WTC11 (cell line): ENCODE data around the gene ERCC6. TPM values are rescaled to one million over a fixed set of nuclear protein-coding genes. Genes with fewer than 3 reads are reported as not detected.

Experiments used
- ATAC-seq: fragments of 200-7000 bp; cut with Tn5 transposase; 2 replicates; pipeline ENCODE4 v1.10.0; 2021; ENCODE audit warnings: mild to moderate bottlenecking, moderate library complexity
- CTCF ChIA-PET: fragments of 300-600 bp; sonication (Branson Sonifier 250); formaldehyde crosslinking; loops from one replicate; lab custom pipeline; 2021; ENCODE audit warnings: antibody characterized with exemption; lab: Charles Lee
- POLR2A ChIA-PET: fragments of 350-600 bp; sonication (Branson Sonifier 250); formaldehyde crosslinking; loops from one replicate; lab custom pipeline; 2021; ENCODE audit warnings: antibody characterized with exemption; lab: Charles Lee
- DNase-seq: peaks from one replicate; pipeline ENCODE4 v3.0.0; 2021; ENCODE audit warnings: low spot score
- H3K27ac Mint-ChIP-seq: 2 replicates; pipeline ENCODE4 v1.8.0; 2021; ENCODE audit warnings: mixed read lengths
- H3K27me3 Mint-ChIP-seq: 2 replicates; pipeline ENCODE4 v1.8.0; 2021; ENCODE audit warnings: low read depth, mild to moderate bottlenecking, moderate library complexity, mixed read lengths
- H3K36me3 Mint-ChIP-seq: 2 replicates; pipeline ENCODE4 v1.8.0; 2021; ENCODE audit warnings: mixed read lengths
- H3K4me1 Mint-ChIP-seq: 2 replicates; pipeline ENCODE4 v1.8.0; 2022; ENCODE audit warnings: mixed read lengths
- H3K4me3 Mint-ChIP-seq: 2 replicates; pipeline ENCODE4 v1.8.0; 2021; ENCODE audit warnings: mild to moderate bottlenecking, moderate library complexity, mixed read lengths
- H3K9me3 Mint-ChIP-seq: 2 replicates; pipeline ENCODE4 v1.8.0; 2021; ENCODE audit warnings: mixed read lengths
- CREM ChIP-seq: sonication (generic); formaldehyde crosslinking; IDR thresholded peaks from 2 replicates; pipeline ENCODE4 v1.8.1; 2022; ENCODE audit warnings: mild to moderate bottlenecking, missing genetic modification reagents, moderate library complexity
- ELF4 ChIP-seq: sonication (generic); formaldehyde crosslinking; IDR thresholded peaks from 2 replicates; pipeline ENCODE4 v1.8.1; 2022; ENCODE audit warnings: low read depth, mild to moderate bottlenecking, moderate library complexity, missing genetic modification reagents
- FOXP1 ChIP-seq: sonication (generic); formaldehyde crosslinking; IDR thresholded peaks from 2 replicates; pipeline ENCODE4 v1.8.0; 2022; ENCODE audit warnings: missing genetic modification reagents, mild to moderate bottlenecking, moderate library complexity, borderline replicate concordance
- JAZF1 ChIP-seq: fragments of 250-450 bp; sonication (Bioruptor Pico); IDR thresholded peaks from 2 replicates; pipeline ENCODE4 v1.9.0; 2021; ENCODE audit warnings: moderate library complexity, mild to moderate bottlenecking, inconsistent platforms
- MYBL2 ChIP-seq: sonication (generic); formaldehyde crosslinking; IDR thresholded peaks from 2 replicates; pipeline ENCODE4 v1.8.1; 2023; ENCODE audit warnings: mild to moderate bottlenecking, moderate library complexity, missing genetic modification reagents
- SMAD4 ChIP-seq: sonication (generic); formaldehyde crosslinking; IDR thresholded peaks from 2 replicates; pipeline ENCODE4 v1.8.0; 2022; ENCODE audit warnings: mild to moderate bottlenecking, missing genetic modification reagents
- SP1 ChIP-seq: sonication (generic); formaldehyde crosslinking; conservative IDR thresholded peaks from 2 replicates; pipeline ENCODE4 v1.8.1; 2022; ENCODE audit warnings: missing genetic modification reagents
- ZNF219 ChIP-seq: sonication (generic); formaldehyde crosslinking; IDR thresholded peaks from 2 replicates; pipeline ENCODE4 v1.8.0; 2023; ENCODE audit warnings: missing genetic modification reagents, mild to moderate bottlenecking, borderline replicate concordance
- ZNF232 ChIP-seq: sonication (generic); formaldehyde crosslinking; IDR thresholded peaks from 2 replicates; pipeline ENCODE4 v1.8.0; 2022; ENCODE audit warnings: mild to moderate bottlenecking, missing genetic modification reagents
- total RNA-seq: library from RNA; stranded (reverse); gene quantifications from 3 replicates; pipeline ENCODE4 v1.2.3, GENCODE V29; 2021
- TF ChIP-seq, protein P1 (sequence below): sonication (generic); formaldehyde crosslinking; IDR thresholded peaks from 2 replicates; pipeline ENCODE4 v1.8.0; 2022; ENCODE audit warnings: mild to moderate bottlenecking, missing genetic modification reagents
- TF ChIP-seq, protein P2 (sequence below): sonication (generic); formaldehyde crosslinking; IDR thresholded peaks from 2 replicates; pipeline ENCODE4 v1.8.1; 2022; ENCODE audit warnings: low read depth, mild to moderate bottlenecking, moderate library complexity, missing genetic modification reagents, borderline replicate concordance
- TF ChIP-seq, protein P3 (sequence below): sonication (generic); formaldehyde crosslinking; IDR thresholded peaks from 2 replicates; pipeline ENCODE4 v1.8.1; 2023; ENCODE audit warnings: mild to moderate bottlenecking, missing genetic modification reagents
- TF ChIP-seq, protein P4 (sequence below): sonication (generic); formaldehyde crosslinking; IDR thresholded peaks from 2 replicates; pipeline ENCODE4 v1.8.1; 2022; ENCODE audit warnings: missing genetic modification reagents, borderline replicate concordance
- TF ChIP-seq, protein P5 (sequence below): sonication (generic); formaldehyde crosslinking; IDR thresholded peaks from 2 replicates; pipeline ENCODE4 v1.8.1; 2023; ENCODE audit warnings: mild to moderate bottlenecking, missing genetic modification reagents, moderate library complexity
- TF ChIP-seq, protein P6 (sequence below): sonication (generic); formaldehyde crosslinking; IDR thresholded peaks from 2 replicates; pipeline ENCODE4 v1.8.0; 2023; ENCODE audit warnings: missing genetic modification reagents, mild to moderate bottlenecking, borderline replicate concordance
- TF ChIP-seq, protein P7 (sequence below): fragments of 250-450 bp; sonication (Bioruptor Pico); IDR thresholded peaks from 2 replicates; pipeline ENCODE4 v1.9.0; 2021; ENCODE audit warnings: mild to moderate bottlenecking, borderline replicate concordance
- TF ChIP-seq, protein P8 (sequence below): fragments of 250-450 bp; sonication (Bioruptor Pico); IDR thresholded peaks from 2 replicates; pipeline ENCODE4 v1.8.0; 2021; ENCODE audit warnings: mild to moderate bottlenecking

Gene ERCC6
- total RNA-seq, 1 experiment from 2014 or later = 10.9 TPM

DNA sequence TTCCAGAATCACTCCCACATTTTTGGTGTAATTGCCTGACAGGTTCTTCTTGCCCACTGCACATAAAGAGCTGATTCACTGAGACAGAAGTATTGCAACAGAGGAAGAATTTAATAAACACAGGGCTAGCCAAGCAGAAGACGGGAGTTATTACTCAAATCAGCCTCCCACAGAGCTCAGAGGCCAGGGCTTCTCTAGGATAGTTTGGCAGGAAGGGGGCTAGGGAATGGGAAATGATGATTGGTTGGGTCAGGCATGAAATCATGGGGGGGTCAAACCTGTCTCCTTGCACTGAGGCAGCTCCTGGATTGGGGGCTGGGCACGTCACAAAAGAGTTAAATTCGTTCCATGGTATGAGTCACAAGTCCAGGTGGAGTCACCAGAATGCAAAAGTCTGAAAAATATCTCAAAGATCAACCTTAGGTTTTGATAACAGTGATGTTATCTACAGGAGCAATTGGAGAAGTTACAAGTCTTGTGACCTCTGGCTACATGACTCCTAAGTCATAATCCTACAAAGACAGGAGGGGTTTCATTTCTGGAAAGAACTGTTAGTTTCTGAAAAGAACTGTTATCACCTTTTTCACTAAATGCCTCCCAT, 30.2 kb upstream of the ERCC6 start:
- ChIA-PET POLR2A (no interaction called here), CTCF (no interaction called here)
- Mint-ChIP-seq H3K4me3 (no peak overlapping the region), H3K4me1 (no peaks in the 10 kb centered on the region), H3K36me3 (0 out of 2 replicates have a peak, but pooled peaks cover 6% of the 10 kb centered on the region), H3K27me3 (peaks cover 11% of the 10 kb centered on the region), H3K9me3 (peaks cover 30% of the 10 kb centered on the region), H3K27ac (no peak overlapping the region)
- TF ChIP-seq JAZF1 (CRISPR knock-in tag) = no peak
- TF ChIP-seq, protein P1, sequence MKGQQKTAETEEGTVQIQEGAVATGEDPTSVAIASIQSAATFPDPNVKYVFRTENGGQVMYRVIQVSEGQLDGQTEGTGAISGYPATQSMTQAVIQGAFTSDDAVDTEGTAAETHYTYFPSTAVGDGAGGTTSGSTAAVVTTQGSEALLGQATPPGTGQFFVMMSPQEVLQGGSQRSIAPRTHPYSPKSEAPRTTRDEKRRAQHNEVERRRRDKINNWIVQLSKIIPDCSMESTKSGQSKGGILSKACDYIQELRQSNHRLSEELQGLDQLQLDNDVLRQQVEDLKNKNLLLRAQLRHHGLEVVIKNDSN (CRISPR knock-in tag) = no peak
- no peak for TF ChIP-seq ELF4 (CRISPR knock-in tag)
- no peak for ATAC-seq
- DNase-seq = no peak

DNA sequence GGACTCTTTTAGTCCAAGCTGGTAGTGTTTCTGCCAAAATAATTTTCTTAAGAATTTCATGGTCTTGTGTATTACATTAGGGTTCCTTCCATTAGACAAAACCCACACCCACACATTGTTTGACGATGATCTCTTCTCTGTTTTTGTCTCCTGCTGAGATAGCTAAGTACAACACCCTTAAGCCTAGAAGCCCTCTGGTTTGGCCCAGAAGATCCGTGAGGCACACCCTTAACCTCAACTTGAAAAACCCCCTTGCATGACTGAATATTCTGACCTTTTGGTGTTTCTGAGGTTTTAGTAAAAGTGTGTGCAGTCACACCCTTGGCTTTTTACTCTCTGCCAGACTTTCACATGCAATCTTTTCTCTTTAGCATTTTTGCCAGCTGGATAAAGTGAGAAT, 29.3 kb upstream of the ERCC6 start:
- Mint-ChIP-seq H3K27me3 (peaks cover 11% of the 10 kb centered on the region), H3K4me1 (no peaks in the 10 kb centered on the region)
- no peak for DNase-seq
- no peak for TF ChIP-seq SMAD4
- TF ChIP-seq, protein P2, sequence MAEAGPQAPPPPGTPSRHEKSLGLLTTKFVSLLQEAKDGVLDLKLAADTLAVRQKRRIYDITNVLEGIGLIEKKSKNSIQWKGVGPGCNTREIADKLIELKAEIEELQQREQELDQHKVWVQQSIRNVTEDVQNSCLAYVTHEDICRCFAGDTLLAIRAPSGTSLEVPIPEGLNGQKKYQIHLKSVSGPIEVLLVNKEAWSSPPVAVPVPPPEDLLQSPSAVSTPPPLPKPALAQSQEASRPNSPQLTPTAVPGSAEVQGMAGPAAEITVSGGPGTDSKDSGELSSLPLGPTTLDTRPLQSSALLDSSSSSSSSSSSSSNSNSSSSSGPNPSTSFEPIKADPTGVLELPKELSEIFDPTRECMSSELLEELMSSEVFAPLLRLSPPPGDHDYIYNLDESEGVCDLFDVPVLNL = no peak
- TF ChIP-seq, protein P3, sequence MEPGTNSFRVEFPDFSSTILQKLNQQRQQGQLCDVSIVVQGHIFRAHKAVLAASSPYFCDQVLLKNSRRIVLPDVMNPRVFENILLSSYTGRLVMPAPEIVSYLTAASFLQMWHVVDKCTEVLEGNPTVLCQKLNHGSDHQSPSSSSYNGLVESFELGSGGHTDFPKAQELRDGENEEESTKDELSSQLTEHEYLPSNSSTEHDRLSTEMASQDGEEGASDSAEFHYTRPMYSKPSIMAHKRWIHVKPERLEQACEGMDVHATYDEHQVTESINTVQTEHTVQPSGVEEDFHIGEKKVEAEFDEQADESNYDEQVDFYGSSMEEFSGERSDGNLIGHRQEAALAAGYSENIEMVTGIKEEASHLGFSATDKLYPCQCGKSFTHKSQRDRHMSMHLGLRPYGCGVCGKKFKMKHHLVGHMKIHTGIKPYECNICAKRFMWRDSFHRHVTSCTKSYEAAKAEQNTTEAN (CRISPR knock-in tag) = no peak
- TF ChIP-seq, protein P4, sequence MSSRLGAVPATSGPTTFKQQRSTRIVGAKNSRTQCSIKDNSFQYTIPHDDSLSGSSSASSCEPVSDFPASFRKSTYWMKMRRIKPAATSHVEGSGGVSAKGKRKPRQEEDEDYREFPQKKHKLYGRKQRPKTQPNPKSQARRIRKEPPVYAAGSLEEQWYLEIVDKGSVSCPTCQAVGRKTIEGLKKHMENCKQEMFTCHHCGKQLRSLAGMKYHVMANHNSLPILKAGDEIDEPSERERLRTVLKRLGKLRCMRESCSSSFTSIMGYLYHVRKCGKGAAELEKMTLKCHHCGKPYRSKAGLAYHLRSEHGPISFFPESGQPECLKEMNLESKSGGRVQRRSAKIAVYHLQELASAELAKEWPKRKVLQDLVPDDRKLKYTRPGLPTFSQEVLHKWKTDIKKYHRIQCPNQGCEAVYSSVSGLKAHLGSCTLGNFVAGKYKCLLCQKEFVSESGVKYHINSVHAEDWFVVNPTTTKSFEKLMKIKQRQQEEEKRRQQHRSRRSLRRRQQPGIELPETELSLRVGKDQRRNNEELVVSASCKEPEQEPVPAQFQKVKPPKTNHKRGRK (CRISPR knock-in tag) = no peak
- TF ChIP-seq, protein P5, sequence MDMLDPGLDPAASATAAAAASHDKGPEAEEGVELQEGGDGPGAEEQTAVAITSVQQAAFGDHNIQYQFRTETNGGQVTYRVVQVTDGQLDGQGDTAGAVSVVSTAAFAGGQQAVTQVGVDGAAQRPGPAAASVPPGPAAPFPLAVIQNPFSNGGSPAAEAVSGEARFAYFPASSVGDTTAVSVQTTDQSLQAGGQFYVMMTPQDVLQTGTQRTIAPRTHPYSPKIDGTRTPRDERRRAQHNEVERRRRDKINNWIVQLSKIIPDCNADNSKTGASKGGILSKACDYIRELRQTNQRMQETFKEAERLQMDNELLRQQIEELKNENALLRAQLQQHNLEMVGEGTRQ (CRISPR knock-in tag) = no peak
- TF ChIP-seq MYBL2 (CRISPR knock-in tag) = no peak
- no peak for TF ChIP-seq FOXP1 (CRISPR knock-in tag)
- TF ChIP-seq, protein P6, sequence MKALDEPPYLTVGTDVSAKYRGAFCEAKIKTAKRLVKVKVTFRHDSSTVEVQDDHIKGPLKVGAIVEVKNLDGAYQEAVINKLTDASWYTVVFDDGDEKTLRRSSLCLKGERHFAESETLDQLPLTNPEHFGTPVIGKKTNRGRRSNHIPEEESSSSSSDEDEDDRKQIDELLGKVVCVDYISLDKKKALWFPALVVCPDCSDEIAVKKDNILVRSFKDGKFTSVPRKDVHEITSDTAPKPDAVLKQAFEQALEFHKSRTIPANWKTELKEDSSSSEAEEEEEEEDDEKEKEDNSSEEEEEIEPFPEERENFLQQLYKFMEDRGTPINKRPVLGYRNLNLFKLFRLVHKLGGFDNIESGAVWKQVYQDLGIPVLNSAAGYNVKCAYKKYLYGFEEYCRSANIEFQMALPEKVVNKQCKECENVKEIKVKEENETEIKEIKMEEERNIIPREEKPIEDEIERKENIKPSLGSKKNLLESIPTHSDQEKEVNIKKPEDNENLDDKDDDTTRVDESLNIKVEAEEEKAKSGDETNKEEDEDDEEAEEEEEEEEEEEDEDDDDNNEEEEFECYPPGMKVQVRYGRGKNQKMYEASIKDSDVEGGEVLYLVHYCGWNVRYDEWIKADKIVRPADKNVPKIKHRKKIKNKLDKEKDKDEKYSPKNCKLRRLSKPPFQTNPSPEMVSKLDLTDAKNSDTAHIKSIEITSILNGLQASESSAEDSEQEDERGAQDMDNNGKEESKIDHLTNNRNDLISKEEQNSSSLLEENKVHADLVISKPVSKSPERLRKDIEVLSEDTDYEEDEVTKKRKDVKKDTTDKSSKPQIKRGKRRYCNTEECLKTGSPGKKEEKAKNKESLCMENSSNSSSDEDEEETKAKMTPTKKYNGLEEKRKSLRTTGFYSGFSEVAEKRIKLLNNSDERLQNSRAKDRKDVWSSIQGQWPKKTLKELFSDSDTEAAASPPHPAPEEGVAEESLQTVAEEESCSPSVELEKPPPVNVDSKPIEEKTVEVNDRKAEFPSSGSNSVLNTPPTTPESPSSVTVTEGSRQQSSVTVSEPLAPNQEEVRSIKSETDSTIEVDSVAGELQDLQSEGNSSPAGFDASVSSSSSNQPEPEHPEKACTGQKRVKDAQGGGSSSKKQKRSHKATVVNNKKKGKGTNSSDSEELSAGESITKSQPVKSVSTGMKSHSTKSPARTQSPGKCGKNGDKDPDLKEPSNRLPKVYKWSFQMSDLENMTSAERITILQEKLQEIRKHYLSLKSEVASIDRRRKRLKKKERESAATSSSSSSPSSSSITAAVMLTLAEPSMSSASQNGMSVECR (CRISPR knock-in tag) = no peak
- no peak for TF ChIP-seq ZNF219 (CRISPR knock-in tag)
- TF ChIP-seq, protein P7, sequence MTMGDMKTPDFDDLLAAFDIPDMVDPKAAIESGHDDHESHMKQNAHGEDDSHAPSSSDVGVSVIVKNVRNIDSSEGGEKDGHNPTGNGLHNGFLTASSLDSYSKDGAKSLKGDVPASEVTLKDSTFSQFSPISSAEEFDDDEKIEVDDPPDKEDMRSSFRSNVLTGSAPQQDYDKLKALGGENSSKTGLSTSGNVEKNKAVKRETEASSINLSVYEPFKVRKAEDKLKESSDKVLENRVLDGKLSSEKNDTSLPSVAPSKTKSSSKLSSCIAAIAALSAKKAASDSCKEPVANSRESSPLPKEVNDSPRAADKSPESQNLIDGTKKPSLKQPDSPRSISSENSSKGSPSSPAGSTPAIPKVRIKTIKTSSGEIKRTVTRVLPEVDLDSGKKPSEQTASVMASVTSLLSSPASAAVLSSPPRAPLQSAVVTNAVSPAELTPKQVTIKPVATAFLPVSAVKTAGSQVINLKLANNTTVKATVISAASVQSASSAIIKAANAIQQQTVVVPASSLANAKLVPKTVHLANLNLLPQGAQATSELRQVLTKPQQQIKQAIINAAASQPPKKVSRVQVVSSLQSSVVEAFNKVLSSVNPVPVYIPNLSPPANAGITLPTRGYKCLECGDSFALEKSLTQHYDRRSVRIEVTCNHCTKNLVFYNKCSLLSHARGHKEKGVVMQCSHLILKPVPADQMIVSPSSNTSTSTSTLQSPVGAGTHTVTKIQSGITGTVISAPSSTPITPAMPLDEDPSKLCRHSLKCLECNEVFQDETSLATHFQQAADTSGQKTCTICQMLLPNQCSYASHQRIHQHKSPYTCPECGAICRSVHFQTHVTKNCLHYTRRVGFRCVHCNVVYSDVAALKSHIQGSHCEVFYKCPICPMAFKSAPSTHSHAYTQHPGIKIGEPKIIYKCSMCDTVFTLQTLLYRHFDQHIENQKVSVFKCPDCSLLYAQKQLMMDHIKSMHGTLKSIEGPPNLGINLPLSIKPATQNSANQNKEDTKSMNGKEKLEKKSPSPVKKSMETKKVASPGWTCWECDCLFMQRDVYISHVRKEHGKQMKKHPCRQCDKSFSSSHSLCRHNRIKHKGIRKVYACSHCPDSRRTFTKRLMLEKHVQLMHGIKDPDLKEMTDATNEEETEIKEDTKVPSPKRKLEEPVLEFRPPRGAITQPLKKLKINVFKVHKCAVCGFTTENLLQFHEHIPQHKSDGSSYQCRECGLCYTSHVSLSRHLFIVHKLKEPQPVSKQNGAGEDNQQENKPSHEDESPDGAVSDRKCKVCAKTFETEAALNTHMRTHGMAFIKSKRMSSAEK = no peak
- no peak for TF ChIP-seq ZNF232 (CRISPR knock-in tag)
- TF ChIP-seq, protein P8, sequence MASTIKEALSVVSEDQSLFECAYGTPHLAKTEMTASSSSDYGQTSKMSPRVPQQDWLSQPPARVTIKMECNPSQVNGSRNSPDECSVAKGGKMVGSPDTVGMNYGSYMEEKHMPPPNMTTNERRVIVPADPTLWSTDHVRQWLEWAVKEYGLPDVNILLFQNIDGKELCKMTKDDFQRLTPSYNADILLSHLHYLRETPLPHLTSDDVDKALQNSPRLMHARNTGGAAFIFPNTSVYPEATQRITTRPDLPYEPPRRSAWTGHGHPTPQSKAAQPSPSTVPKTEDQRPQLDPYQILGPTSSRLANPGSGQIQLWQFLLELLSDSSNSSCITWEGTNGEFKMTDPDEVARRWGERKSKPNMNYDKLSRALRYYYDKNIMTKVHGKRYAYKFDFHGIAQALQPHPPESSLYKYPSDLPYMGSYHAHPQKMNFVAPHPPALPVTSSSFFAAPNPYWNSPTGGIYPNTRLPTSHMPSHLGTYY (CRISPR knock-in tag) = no peak
- TF ChIP-seq SP1 (CRISPR knock-in tag) = no peak
- no peak for TF ChIP-seq CREM (CRISPR knock-in tag)

More for the DNA sequence above, 29.3 kb upstream of the ERCC6 start:
- POLR2A ChIA-PET = no interaction called here
- CTCF ChIA-PET = interaction anchor here (1.0 kb wide), 1 partner anchor 25 kb away, joined by 3 read pairs; no protein-coding TSS in a partner anchor
- Mint-ChIP-seq H3K36me3 (0 out of 2 replicates have a peak, but pooled peaks cover 6% of the 10 kb centered on the region), H3K4me3 (no peak overlapping the region), H3K27ac (no peak overlapping the region), H3K9me3 (peaks cover 30% of the 10 kb centered on the region)
- no peak for ATAC-seq
